IPS-15b (cell line): Measurements from ENCODE around the gene ART5.
"Not testable (repeated sequence)": the region's sequence is repeated elsewhere in the genome, so short reads cannot be mapped to it uniquely, and the experiment has no call there.

Experiments
- H3K27me3 ChIP-seq: one replicate; pipeline ENCODE4 v1.6.1; 2013; ENCODE audit warnings: low read length; ENCODE audit not compliant: control insufficient read depth, insufficient read depth
- H3K36me3 ChIP-seq: one replicate; pipeline ENCODE4 v1.6.1; 2013; ENCODE audit warnings: low read length; ENCODE audit not compliant: control insufficient read depth, insufficient read depth
- H3K4me1 ChIP-seq: one replicate; pipeline ENCODE4 v1.6.1; 2013; ENCODE audit warnings: mild to moderate bottlenecking, low read length; ENCODE audit not compliant: control insufficient read depth, insufficient read depth
- H3K4me3 ChIP-seq: one replicate; pipeline ENCODE4 v1.5.1; 2013; ENCODE audit warnings: low read depth, low read length
- H3K9ac ChIP-seq: one replicate; pipeline ENCODE4 v1.6.1; 2013; ENCODE audit warnings: low read depth, mild to moderate bottlenecking, low read length
- H3K9me3 ChIP-seq: one replicate; pipeline ENCODE4 v1.6.1; 2013; ENCODE audit warnings: mild to moderate bottlenecking, low read length; ENCODE audit not compliant: control insufficient read depth, insufficient read depth

Gene ART5

DNA sequence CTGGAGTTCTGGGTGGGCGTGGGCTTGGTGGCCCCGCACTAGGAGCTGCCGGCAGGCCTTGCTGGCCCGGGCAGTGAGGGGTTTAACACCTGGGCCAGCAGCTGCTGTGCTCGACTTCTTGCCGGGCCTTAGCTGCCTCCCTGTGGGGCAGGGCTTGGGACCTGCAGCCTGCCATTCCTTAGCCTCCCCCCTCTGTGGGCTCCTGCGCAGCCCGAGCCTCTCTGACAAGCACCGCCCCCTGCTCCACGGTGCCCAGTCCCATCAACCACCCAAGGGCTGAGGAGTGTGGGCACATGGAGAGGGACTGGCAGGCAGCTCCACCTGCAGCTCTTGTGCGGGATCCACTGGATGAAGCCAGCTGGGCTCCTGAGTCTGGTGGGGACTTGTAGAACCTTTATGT lies 53.0 kb downstream of the ART5 start:
- not testable (repeated sequence) for H3K4me1 ChIP-seq, H3K9me3 ChIP-seq, H3K9ac ChIP-seq, H3K4me3 ChIP-seq, H3K36me3 ChIP-seq, H3K27me3 ChIP-seq
